PFSK-1 (cell line): ENCODE measurements around the gene CYP27C1.

Source experiments
- POLR2AphosphoS5 ChIP-seq: IDR thresholded peaks from 2 replicates; pipeline ENCODE4 v1.6.1; 2012; ENCODE audit warnings: low read depth, mild to moderate bottlenecking, control low read depth, low read length, moderate library complexity
- REST ChIP-seq, 2 experiments: IDR thresholded peaks; 2 replicates each; pipeline versions ENCODE4 v1.6.1 to v1.8.0; 2011 to 2012; ENCODE audit warnings: low read depth in 2 of 2, low read length in 2 of 2, control low read depth in 1 of 2, inconsistent platforms in 1 of 2, mild to moderate bottlenecking in 1 of 2, moderate library complexity in 1 of 2; ENCODE audit not compliant: insufficient read depth in 1 of 2
- SIN3A ChIP-seq: IDR thresholded peaks from 2 replicates; pipeline ENCODE4 v1.6.1; 2012; ENCODE audit warnings: mild to moderate bottlenecking, low read length, moderate library complexity, borderline replicate concordance; ENCODE audit not compliant: insufficient read depth

- TF ChIP-seq POLR2AphosphoS5 (no peak), REST (IDR thresholded peaks at IDR 0.05; ENCODE audit: insufficient read depth in 1 of 2, low read depth in 2 of 2, low read length in 2 of 2) (no peak), SIN3A (no peak)
Observed at GRCh38 chr2:127220102-127220767, at the start of gene CYP27C1.
